ENCODE results near the gene ABHD4.
"Not testable (repeated sequence)": the region's sequence is repeated elsewhere in the genome, so short reads cannot be mapped to it uniquely, and the experiment has no call there.

The ABHD4 gene

GRCh38 chr14:22598099-22598895 lies at the start of gene ABHD4:
TSS of gene ABHD4 (plus strand) at chr14:22598300. CDS start at chr14:22598307, 7 bp downstream.
- peak; percentile 63 for DNase-seq

GRCh38 chr14:22549324-22549962 lies 48.7 kb upstream of the ABHD4 start:
- DNase-seq: no peak

- DNase-seq: no peak
These were observed 48.0 kb upstream of the ABHD4 start for GRCh38 chr14:22549981-22550673.

GRCh38 chr14:22551605-22551997 lies 46.5 kb upstream of the ABHD4 start:
- DNase-seq: no peak

GRCh38 chr14:22552001-22552826 lies 45.9 kb upstream of the ABHD4 start:
- DNase-seq: no peak

- DNase-seq: no peak
These were observed 45.3 kb upstream of the ABHD4 start for GRCh38 chr14:22552827-22553076.

GRCh38 chr14:22553445-22553844 lies 44.7 kb upstream of the ABHD4 start:
- DNase-seq: no peak

GRCh38 chr14:22553861-22554497 lies 44.1 kb upstream of the ABHD4 start:
- DNase-seq: not testable (repeated sequence)

GRCh38 chr14:22554498-22555383 lies 43.4 kb upstream of the ABHD4 start:
- no peak for DNase-seq

- peak; percentile 35 for DNase-seq
These were observed 42.6 kb upstream of the ABHD4 start for GRCh38 chr14:22555384-22556011.

- peak; percentile 95 for DNase-seq
These were observed 41.8 kb upstream of the ABHD4 start for GRCh38 chr14:22556021-22556989.

- DNase-seq: peak; percentile 89
These were observed 41.0 kb upstream of the ABHD4 start for GRCh38 chr14:22556990-22557623.

- peak; percentile 29 for DNase-seq
These were observed 40.3 kb upstream of the ABHD4 start for GRCh38 chr14:22557846-22558220.

GRCh38 chr14:22558221-22558913 lies 39.7 kb upstream of the ABHD4 start:
- no peak for DNase-seq

GRCh38 chr14:22559041-22559440 lies 39.1 kb upstream of the ABHD4 start:
- DNase-seq: no peak

- DNase-seq: peak; percentile 64
These were observed 37.3 kb upstream of the ABHD4 start for GRCh38 chr14:22560662-22561365.

GRCh38 chr14:22561366-22561660 lies 36.8 kb upstream of the ABHD4 start:
- DNase-seq: no peak

All from OCI-M1 (cell line).